ENCODE results near the gene CHCHD6. TPM values are rescaled to one million over a fixed set of nuclear protein-coding genes. Genes with fewer than 3 reads are reported as not detected.

Gene CHCHD6
- total RNA-seq, 1 experiment from 2014 or later = 47.7 TPM

DNA sequence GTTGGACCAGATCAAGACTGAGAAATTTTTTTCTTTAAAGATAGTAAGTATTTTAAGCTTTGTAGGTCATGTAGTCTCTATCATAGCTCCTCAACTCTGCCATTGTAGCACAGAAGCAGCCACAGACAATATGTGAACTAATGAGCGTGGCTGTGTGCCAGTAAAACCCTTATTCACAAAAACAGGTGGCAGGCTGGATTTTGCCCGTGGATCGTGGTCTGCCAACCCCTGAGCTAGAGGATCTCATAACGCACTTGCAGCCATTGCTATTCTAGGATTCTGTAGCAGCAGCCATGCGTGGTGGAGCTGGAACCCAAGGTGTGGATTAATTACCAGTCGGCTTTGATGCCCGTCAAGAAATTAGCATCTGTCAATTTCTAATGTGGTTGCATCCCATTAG, 210.2 kb downstream of the CHCHD6 start:
- no peaks in the 10 kb centered on the region for H3K9me3 ChIP-seq (ENCODE audit: insufficient read depth, low read depth)
- no peak for DNase-seq
- intact Hi-C loops (cut with micrococcal nuclease; ENCODE audit: unreplicated experiment) = no loop called here
- H3K36me3 ChIP-seq (ENCODE audit: low read depth) = 0 out of 2 replicates have a peak, but pooled peaks cover 5% of the 10 kb centered on the region
- POLR2A ChIA-PET (ENCODE audit: unreplicated experiment) = no interaction called here
- H3K4me3 ChIP-seq = no peak overlapping the region
- H3K27me3 ChIP-seq (ENCODE audit: insufficient read depth, low read depth) = no peaks in the 10 kb centered on the region
- no TSS peak for BruUV-seq (replicated peaks)
- H3K27ac ChIP-seq = peak overlapping the region; percentile 96
- no peaks in the 10 kb centered on the region for H3K9me2 ChIP-seq (ENCODE audit: insufficient read depth)
- H3K4me1 ChIP-seq (replicated peaks; ENCODE audit: insufficient read depth) = peaks cover 58% of the 10 kb centered on the region
- TF ChIP-seq, protein P1, sequence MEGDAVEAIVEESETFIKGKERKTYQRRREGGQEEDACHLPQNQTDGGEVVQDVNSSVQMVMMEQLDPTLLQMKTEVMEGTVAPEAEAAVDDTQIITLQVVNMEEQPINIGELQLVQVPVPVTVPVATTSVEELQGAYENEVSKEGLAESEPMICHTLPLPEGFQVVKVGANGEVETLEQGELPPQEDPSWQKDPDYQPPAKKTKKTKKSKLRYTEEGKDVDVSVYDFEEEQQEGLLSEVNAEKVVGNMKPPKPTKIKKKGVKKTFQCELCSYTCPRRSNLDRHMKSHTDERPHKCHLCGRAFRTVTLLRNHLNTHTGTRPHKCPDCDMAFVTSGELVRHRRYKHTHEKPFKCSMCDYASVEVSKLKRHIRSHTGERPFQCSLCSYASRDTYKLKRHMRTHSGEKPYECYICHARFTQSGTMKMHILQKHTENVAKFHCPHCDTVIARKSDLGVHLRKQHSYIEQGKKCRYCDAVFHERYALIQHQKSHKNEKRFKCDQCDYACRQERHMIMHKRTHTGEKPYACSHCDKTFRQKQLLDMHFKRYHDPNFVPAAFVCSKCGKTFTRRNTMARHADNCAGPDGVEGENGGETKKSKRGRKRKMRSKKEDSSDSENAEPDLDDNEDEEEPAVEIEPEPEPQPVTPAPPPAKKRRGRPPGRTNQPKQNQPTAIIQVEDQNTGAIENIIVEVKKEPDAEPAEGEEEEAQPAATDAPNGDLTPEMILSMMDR (conservative IDR thresholded peaks at IDR 0.05) = no peak
- no peak for TF ChIP-seq EZH2 (IDR thresholded peaks at IDR 0.05; ENCODE audit: low read depth)
- peak overlapping the region; percentile 29; the same call in 1 of the 2 replicates for H3K4me2 ChIP-seq
- peaks cover 34% of the 10 kb centered on the region for H3F3A ChIP-seq (ENCODE audit: insufficient read depth, low read depth)
- no peaks in the 10 kb centered on the region for H4K20me1 ChIP-seq (ENCODE audit: insufficient read depth)
- CTCF ChIA-PET = interaction anchor here (0.6 kb wide), 1 partner anchor 27 kb away, joined by 3 read pairs; no protein-coding TSS in a partner anchor
- no peaks in the 10 kb centered on the region for H3K79me2 ChIP-seq (ENCODE audit: low read depth)
- no peak overlapping the region for H2AFZ ChIP-seq

DNA sequence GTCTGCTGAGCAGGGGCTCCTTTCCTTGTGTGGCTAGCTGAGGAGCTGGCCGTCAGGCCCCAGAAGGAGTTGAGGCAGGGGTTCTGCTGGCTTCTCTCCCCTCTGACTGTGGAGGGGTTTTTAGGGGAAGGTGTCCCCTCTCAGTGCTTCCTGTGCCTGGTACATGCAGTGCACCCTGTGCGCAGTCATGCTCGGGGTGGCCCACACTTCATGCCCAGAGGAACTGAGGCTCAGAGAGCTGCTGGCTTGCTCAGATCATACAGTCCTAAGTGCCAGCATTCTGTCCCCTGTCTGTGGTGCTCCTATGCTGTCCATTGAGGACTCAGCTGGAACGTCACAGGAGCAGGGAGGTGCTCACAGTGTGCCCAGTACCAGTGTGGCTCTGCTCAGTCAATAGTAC, 211.0 kb downstream of the CHCHD6 start:
- Histone ChIP-seq H3F3A (ENCODE audit: insufficient read depth, low read depth) (peaks cover 30% of the 10 kb centered on the region), H3K27me3 (ENCODE audit: insufficient read depth, low read depth) (no peaks in the 10 kb centered on the region), H3K4me3 (no peak overlapping the region), H3K9me3 (ENCODE audit: insufficient read depth, low read depth) (no peaks in the 10 kb centered on the region), H3K4me1 (replicated peaks; ENCODE audit: insufficient read depth) (peaks cover 50% of the 10 kb centered on the region), H3K79me2 (ENCODE audit: low read depth) (no peaks in the 10 kb centered on the region), H2AFZ (no peak overlapping the region), H3K4me2 (no peak overlapping the region), H4K20me1 (ENCODE audit: insufficient read depth) (no peaks in the 10 kb centered on the region), H3K27ac (no peak overlapping the region), H3K9me2 (ENCODE audit: insufficient read depth) (no peaks in the 10 kb centered on the region), H3K36me3 (ENCODE audit: low read depth) (0 out of 2 replicates have a peak, but pooled peaks cover 5% of the 10 kb centered on the region)
- TF ChIP-seq, protein P1 (conservative IDR thresholded peaks at IDR 0.05) = no peak
- no peak for TF ChIP-seq EZH2 (IDR thresholded peaks at IDR 0.05; ENCODE audit: low read depth)
- intact Hi-C loops (cut with micrococcal nuclease; ENCODE audit: unreplicated experiment) = no loop called here
- POLR2A ChIA-PET (ENCODE audit: unreplicated experiment) = no interaction called here
- BruUV-seq (replicated peaks) = no TSS peak
- CTCF ChIA-PET = no interaction called here
- no peak for DNase-seq

DNA sequence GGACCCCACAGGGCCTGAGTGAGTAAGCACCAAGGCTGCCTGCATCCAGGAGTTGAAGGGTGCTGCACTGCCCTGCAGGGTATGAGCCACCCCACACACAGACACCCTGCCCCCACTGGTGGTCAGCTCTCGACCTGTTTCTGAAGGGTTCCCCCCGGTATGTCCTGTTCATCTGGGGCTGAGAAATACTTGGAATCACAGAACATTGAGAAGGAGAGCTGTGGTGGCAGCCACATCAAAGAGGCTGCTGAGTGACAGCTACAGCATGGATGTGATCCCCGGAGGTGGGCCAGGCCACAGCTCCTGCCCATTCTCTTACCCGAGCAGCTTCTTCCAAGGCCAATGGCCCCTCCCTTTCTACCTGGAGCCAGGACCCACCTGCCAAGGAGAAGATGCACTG, 212.5 kb downstream of the CHCHD6 start:
- H3K79me2 ChIP-seq (ENCODE audit: low read depth) = no peaks in the 10 kb centered on the region
- H3F3A ChIP-seq (ENCODE audit: insufficient read depth, low read depth) = peaks cover 18% of the 10 kb centered on the region; the same call in 1 of the 2 replicates
- no peaks in the 10 kb centered on the region for H3K27me3 ChIP-seq (ENCODE audit: insufficient read depth, low read depth)
- TF ChIP-seq, protein P1 (conservative IDR thresholded peaks at IDR 0.05) = no peak
- no peak for TF ChIP-seq EZH2 (IDR thresholded peaks at IDR 0.05; ENCODE audit: low read depth)
- H3K9me2 ChIP-seq (ENCODE audit: insufficient read depth) = no peaks in the 10 kb centered on the region
- H3K27ac ChIP-seq = no peak overlapping the region
- BruUV-seq (replicated peaks) = no TSS peak
- ChIA-PET POLR2A (ENCODE audit: unreplicated experiment) (no interaction called here), CTCF (no interaction called here)
- H3K4me2 ChIP-seq = no peak overlapping the region
- H3K9me3 ChIP-seq (ENCODE audit: insufficient read depth, low read depth) = no peaks in the 10 kb centered on the region
- H3K36me3 ChIP-seq (ENCODE audit: low read depth) = 0 out of 2 replicates have a peak, but pooled peaks cover 5% of the 10 kb centered on the region
- H2AFZ ChIP-seq = no peak overlapping the region
- H3K4me1 ChIP-seq (replicated peaks; ENCODE audit: insufficient read depth) = peaks cover 37% of the 10 kb centered on the region
- H4K20me1 ChIP-seq (ENCODE audit: insufficient read depth) = no peaks in the 10 kb centered on the region
- H3K4me3 ChIP-seq = no peak overlapping the region
- intact Hi-C loops (cut with micrococcal nuclease; ENCODE audit: unreplicated experiment) = no loop called here
- no peak for DNase-seq

Data from PC-9 (cell line).